Thyroid gland (tissue), 4 donors: Measurements from ENCODE around the gene SPATA12. TPM values are rescaled to one million over a fixed set of nuclear protein-coding genes. Genes with fewer than 3 reads are reported as not detected.

ENCODE experiments used
- DNase-seq, 2 donors: peaks; one replicate each; pipeline ENCODE4 v3.0.0-alpha.2; 2019
- H3K27ac ChIP-seq, 3 donors: fragments of 200-600 bp; sonication (generic); 1 replicate in 2 of 3; 2 replicates in 1 of 3; pipeline ENCODE4 v1.5.1; 2016 to 2019; ENCODE audit warnings: mild to moderate bottlenecking in 1 of 3, moderate library complexity in 1 of 3
- H3K27me3 ChIP-seq: fragments of 200-600 bp; sonication (generic); one replicate; pipeline ENCODE4 v1.5.1; 2019
- H3K36me3 ChIP-seq, 2 donors: fragments of 200-600 bp; sonication (generic); one replicate each; pipeline ENCODE4 v1.5.1; 2016 to 2019
- H3K4me1 ChIP-seq, 2 donors: fragments of 200-600 bp; sonication (generic); one replicate each; pipeline ENCODE4 v1.5.1; 2017 to 2019
- H3K4me3 ChIP-seq, 3 donors: fragments of 200-600 bp; sonication (generic); replicated peaks in 1 of 3; 1 replicate in 2 of 3; 2 replicates in 1 of 3; pipeline ENCODE4 v1.5.1; 2016; ENCODE audit warnings: mild to moderate bottlenecking in 1 of 3
- H3K9me3 ChIP-seq: fragments of 200-600 bp; sonication (generic); one replicate; pipeline ENCODE4 v1.5.1; 2017
- POLR2A ChIP-seq, 2 donors: fragments of 450-650 bp; IDR thresholded peaks; one replicate each; pipeline ENCODE4 v1.6.1; 2017; ENCODE audit warnings: antibody characterized with exemption in 2 of 2, mild to moderate bottlenecking in 2 of 2, moderate library complexity in 1 of 2
- WGBS, 2 donors: methylation state at CpG; one replicate each; pipeline ENCODE4 v1.1.5; 2017; 5-methylcytosine and 5-hydroxymethylcytosine counted together
- intact Hi-C: fragments of 100-400 bp; cut with DNase I; formaldehyde crosslinking; loops from one replicate; pipeline ENCODE4 v1.15.1; 2023
- total RNA-seq, 4 donors: library from RNA; depleted of rRNA; stranded (reverse); fragments of >200 nt; gene quantifications; one replicate each; pipeline ENCODE4 v1.2.3, GENCODE V29; 2016
- TF ChIP-seq, protein P1 (sequence below), 6 experiments: fragments of 200-600 bp in 3 of 6; fragments of 450-650 bp in 3 of 6; sonication (generic) in 3 of 6; IDR thresholded peaks; one replicate each; pipeline ENCODE4 v1.5.1; 2016 to 2019; ENCODE audit warnings: antibody characterized with exemption in 6 of 6, mild to moderate bottlenecking in 2 of 6, inconsistent platforms in 1 of 6, moderate library complexity in 1 of 6

The SPATA12 gene
- total RNA-seq, 4 donors from 2014 or later, result not detected

DNA sequence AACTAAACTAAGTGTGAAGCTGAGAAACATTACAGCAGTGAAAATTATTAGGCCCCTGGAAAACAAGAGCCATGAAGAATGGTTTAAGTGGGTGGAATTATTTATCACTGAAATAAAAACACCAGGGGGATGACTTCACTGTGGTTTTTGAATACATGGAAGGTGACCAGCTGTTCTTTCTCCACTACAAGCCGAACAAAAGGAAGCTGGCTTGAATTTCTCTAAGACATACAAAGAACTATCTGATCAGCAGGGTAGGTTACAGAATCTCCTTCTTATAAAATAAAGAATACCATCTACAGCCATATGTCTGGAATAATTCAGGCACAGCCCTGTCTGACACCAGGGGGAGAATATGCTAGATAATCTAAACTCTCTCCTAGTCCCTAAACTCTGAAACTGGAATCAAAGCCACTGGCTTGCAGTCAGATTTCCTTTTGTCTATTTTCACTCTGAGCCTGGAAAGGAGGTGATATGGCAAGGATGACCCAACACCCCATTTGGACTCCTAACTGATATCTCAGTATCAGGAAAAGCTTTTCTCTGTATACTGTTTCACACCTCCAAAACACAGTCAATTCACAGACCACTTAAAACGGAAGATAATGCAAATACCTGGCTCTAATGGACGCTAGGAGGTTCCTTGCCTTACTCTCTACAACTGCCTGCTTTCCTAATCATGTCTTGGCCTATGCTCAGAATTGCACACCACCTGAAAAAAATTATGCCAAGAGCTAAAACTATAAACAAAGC is 31.2 kb downstream of the SPATA12 start:
- Histone ChIP-seq H3K27ac (no peak overlapping the region), H3K36me3 (no peaks in the 10 kb centered on the region), H3K27me3 (no peaks in the 10 kb centered on the region), H3K4me3 (no peak overlapping the region), H3K9me3 (no peaks in the 10 kb centered on the region), H3K4me1 (no peaks in the 10 kb centered on the region)
- intact Hi-C loops, result no loop called here
- TF ChIP-seq, protein P1, sequence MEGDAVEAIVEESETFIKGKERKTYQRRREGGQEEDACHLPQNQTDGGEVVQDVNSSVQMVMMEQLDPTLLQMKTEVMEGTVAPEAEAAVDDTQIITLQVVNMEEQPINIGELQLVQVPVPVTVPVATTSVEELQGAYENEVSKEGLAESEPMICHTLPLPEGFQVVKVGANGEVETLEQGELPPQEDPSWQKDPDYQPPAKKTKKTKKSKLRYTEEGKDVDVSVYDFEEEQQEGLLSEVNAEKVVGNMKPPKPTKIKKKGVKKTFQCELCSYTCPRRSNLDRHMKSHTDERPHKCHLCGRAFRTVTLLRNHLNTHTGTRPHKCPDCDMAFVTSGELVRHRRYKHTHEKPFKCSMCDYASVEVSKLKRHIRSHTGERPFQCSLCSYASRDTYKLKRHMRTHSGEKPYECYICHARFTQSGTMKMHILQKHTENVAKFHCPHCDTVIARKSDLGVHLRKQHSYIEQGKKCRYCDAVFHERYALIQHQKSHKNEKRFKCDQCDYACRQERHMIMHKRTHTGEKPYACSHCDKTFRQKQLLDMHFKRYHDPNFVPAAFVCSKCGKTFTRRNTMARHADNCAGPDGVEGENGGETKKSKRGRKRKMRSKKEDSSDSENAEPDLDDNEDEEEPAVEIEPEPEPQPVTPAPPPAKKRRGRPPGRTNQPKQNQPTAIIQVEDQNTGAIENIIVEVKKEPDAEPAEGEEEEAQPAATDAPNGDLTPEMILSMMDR (IDR thresholded peaks at IDR 0.05), result no peak
- TF ChIP-seq POLR2A (IDR thresholded peaks at IDR 0.05), result no peak
- WGBS, 2 donors, result 87 to 90% methylated on average over 3 of the region's 3 CpGs
- DNase-seq, result no peak

DNA sequence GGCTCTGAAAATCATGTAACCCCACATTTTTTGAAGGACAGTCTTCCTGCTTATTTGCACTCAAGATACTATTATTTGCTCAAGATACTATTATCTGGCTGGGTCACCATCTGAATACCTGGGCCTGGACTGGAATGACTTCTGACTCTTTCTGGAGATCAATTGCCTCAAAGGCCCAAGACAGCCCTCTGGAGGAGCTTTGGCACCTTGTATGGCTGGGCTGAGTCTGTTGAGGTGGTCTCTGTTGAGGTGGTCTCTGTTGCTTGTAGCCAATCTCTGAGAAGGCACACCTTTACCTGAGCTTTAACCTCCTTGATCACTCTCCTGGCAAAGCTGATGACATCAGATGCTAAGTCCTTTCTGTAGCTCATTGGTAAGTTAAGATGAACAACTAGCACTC is 33.0 kb downstream of the SPATA12 start:
- intact Hi-C loops, result no loop called here
- H3K27ac ChIP-seq, result no peak overlapping the region

DNA sequence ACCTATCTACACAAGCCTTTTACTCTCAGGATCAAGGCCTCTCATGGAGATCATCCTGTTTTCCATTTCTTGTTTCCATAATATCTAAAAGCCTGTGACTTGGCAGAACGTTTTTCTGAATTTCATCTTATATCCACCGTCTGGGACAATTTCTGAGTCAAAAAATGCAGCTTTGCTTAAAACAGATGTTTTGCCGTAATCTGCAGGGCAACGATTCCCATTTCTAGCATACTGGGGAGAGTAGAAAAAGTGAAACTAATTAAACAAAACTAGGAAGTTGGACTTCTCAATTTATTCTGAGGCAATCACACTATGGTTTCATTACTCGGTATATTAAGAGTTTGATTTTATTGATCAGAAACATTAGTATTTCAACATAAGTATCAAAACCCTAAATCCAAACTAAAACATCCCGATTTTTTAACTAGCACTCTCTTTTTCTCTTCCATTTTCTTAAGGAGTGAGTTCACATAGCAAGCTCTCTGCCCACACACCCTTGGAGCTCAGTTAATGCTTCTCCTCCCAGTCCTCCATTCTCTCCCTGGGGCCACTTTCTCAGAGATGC is 33.6 kb downstream of the SPATA12 start:
- no peaks in the 10 kb centered on the region for H3K4me1 ChIP-seq
- H3K27ac ChIP-seq, result no peak overlapping the region
- no peak for TF ChIP-seq POLR2A (IDR thresholded peaks at IDR 0.05)
- TF ChIP-seq, protein P1 (IDR thresholded peaks at IDR 0.05), result no peak
- H3K9me3 ChIP-seq, result no peaks in the 10 kb centered on the region
- H3K4me3 ChIP-seq, result no peak overlapping the region
- H3K27me3 ChIP-seq, result no peaks in the 10 kb centered on the region
- no peak for DNase-seq
- intact Hi-C loops, result no loop called here
- H3K36me3 ChIP-seq, result no peaks in the 10 kb centered on the region
- 70 to 78% methylated on average over 6 of the region's 6 CpGs for WGBS, 2 donors

More for the DNA sequence above, 33.0 kb downstream of the SPATA12 start:
- H3K36me3 ChIP-seq, result no peaks in the 10 kb centered on the region
- no peaks in the 10 kb centered on the region for H3K9me3 ChIP-seq
- H3K4me3 ChIP-seq, result no peak overlapping the region
- TF ChIP-seq, protein P1 (IDR thresholded peaks at IDR 0.05), result no peak
- no peak for TF ChIP-seq POLR2A (IDR thresholded peaks at IDR 0.05)
- H3K4me1 ChIP-seq, result no peaks in the 10 kb centered on the region
- H3K27me3 ChIP-seq, result no peaks in the 10 kb centered on the region
- no peak for DNase-seq

DNA sequence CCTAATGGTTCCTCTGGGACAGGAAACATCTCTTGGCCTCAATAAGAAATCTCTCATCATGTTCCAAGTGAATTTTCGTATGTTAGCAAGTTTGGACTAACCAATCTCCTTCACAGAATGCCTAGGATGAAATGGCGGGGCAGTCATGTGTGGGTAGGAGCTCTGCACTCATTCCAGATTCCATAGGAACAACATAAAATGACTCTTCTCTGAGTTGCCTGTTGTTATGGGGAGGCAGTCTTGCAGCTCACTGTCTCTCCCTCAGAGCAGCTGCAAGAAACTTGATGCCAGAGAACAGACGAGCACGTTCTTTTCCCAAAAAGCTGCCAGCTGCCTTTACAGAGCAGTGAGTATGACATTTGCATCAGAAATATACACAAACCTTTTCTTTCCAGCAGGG is 34.1 kb downstream of the SPATA12 start:
- intact Hi-C loops, result no loop called here
- WGBS, 2 donors, result 76 to 82% methylated on average over 4 of the region's 4 CpGs
- Histone ChIP-seq H3K36me3 (no peaks in the 10 kb centered on the region), H3K4me3 (no peak overlapping the region), H3K9me3 (no peaks in the 10 kb centered on the region), H3K4me1 (no peaks in the 10 kb centered on the region), H3K27me3 (no peaks in the 10 kb centered on the region), H3K27ac (no peak overlapping the region)
- no peak for TF ChIP-seq POLR2A (IDR thresholded peaks at IDR 0.05)
- TF ChIP-seq, protein P1 (IDR thresholded peaks at IDR 0.05), result no peak
- DNase-seq, result no peak

DNA sequence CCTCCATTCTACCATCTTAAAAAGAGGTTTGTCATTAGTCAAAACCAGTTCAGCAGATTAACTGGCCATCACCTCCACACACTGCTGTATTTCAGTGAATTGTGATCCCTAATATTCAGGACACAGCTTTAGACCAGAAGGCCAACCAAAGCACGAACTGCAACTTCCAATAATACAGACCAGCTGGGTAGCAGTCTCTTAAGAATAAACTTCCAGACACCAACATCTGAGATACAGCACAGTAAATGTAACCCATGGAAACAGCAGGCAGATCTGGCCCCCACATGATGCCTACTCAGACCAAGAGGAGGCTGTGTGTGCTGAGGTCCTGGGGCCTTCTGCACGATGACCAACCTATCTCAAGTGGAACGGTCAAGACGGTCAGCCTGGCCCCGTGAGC is 34.9 kb downstream of the SPATA12 start:
- H3K9me3 ChIP-seq, result no peaks in the 10 kb centered on the region
- no peak for TF ChIP-seq POLR2A (IDR thresholded peaks at IDR 0.05)
- TF ChIP-seq, protein P1 (IDR thresholded peaks at IDR 0.05), result no peak
- DNase-seq, result no peak
- intact Hi-C loops, result no loop called here
- no peak overlapping the region for H3K4me3 ChIP-seq
- no peaks in the 10 kb centered on the region for H3K27me3 ChIP-seq
- 95 to 98% methylated on average over 5 of the region's 5 CpGs for WGBS, 2 donors
- peaks cover 0 to 5% of the 10 kb centered on the region in 2 donors for H3K4me1 ChIP-seq
- H3K27ac ChIP-seq, result no peak overlapping the region
- no peaks in the 10 kb centered on the region for H3K36me3 ChIP-seq
